ENCODE measurements around the gene PDLIM7.
A peak's percentile ranks its signal among the peaks of the same experiment; 100 is the strongest.

The PDLIM7 gene

GRCh38 chr5:177455661-177456590 lies 41.5 kb downstream of the PDLIM7 start:
- peak; percentile 98 for DNase-seq (ENCODE audit: low read depth)

DNA sequence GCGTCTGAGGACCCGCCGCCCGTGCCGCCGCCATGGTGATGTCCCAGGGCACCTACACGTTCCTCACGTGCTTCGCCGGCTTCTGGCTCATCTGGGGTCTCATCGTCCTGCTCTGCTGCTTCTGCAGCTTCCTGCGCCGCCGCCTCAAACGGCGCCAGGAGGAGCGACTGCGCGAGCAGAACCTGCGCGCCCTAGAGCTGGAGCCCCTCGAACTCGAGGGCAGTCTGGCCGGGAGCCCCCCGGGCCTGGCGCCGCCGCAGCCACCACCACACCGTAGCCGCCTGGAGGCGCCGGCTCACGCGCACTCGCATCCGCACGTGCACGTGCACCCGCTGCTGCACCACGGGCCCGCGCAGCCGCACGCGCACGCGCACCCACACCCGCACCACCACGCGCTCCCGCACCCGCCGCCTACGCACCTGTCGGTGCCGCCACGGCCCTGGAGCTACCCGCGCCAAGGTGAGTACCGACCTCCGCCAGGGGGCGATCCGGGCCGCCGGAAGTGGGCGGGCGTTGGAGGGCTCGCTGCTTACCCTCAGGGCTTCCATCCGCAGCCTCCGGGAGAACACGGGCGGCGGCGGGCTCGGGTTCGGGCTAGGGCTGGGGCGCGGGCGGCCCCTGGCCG lies 42.3 kb downstream of the PDLIM7 start:
- peak; percentile 86 for DNase-seq (ENCODE audit: low read depth)

DNA sequence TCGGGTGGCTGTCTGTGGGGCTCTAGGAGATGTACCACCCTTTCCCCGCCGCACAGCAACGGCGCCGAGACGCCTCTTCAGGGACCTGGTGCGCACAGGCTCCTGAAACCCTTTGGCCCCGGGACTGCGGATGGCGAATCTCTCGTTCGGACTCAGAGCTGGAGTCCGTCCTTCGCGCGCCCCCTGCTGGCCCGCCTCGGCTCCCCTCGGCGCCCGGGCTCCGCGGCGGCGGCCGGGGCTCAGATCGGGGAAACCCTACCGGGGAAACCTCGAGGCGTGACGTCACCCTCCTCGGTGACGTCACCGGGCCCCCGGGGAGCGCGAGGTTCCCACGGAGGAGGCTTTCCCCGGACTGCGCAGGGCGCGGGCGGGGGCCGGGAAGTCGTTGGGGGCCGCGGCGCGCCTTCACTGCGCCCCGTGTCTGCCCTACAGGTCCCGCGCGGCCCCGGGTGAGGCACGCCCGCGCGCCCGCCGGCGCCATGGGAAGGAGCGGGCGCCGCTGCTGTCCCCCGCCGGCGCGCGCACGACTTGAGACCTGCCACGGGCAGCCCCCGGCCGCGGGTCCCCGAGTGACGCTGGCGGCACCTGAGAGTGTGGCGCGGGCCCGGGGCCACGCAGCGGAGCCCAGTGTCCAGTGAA lies 42.9 kb downstream of the PDLIM7 start:
- DNase-seq (ENCODE audit: low read depth) = peak; percentile 91

DNA sequence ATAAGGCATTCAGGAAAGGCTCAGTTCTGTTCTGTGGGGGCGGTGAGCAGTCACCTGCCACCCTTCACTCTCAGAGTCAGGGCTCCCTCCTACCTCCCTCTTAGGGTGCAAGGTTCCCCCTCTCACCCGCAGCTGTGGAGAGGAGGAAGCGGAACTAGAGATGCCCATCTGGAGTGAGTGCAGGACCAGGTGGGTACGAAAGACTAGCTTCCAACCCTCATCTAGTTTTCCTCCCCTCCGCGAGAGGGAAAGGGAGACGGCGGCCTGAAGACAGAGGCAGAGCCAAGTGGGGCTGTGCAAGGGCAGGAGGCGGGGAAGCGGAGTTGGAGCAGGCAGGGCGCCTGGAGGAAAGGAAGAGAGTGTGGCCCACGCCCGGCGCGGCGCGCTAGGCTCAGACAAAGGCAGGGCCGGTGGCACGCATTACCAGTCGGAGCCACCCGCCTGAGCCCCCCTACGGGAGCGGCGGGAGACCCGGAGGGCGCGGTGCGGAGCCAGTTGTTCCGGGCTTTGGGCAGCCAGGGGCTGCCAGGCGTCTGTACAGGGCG lies 43.5 kb downstream of the PDLIM7 start:
- no peak for DNase-seq (ENCODE audit: low read depth)

GRCh38 chr5:177452688-177453638 lies 44.4 kb downstream of the PDLIM7 start:
- no peak for DNase-seq (ENCODE audit: low read depth)

GRCh38 chr5:177450667-177451424 lies 46.6 kb downstream of the PDLIM7 start:
- DNase-seq (ENCODE audit: low read depth) = no peak

GRCh38 chr5:177449140-177450061 lies 48.0 kb downstream of the PDLIM7 start:
- no peak for DNase-seq (ENCODE audit: low read depth)

GRCh38 chr5:177448244-177448950 lies 49.0 kb downstream of the PDLIM7 start:
- DNase-seq (ENCODE audit: low read depth) = no peak

DNA sequence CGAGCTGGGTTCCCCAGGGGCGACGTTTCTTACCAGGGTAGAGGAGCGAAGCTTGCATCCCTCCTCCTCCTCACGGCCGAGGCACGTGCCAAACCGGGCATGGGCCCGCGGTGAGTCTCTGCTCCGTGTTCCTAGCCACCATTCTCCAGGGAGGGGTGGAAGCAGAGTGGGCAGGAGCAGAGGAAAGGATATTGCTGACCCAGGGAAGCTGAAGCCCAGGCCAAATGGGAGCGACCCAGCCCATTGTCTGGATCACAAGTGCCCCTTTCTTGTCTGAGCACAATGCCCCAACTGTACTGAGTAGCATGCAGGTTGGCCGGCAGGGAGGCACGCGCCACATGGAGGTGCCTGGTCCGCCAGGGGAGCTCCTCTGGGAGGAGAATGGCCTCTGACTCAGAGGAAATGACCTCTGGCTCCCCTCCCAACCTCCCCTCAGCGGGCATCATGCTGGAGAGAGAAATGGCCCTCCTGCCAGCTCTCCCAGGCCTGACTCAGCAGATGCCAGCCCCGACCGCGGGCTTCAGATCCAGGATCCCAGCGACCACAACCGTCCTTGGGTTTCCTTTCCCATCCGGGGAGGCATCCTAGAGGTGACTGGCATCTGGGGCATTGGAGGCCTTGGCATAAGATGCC lies 49.7 kb downstream of the PDLIM7 start:
- DNase-seq (ENCODE audit: low read depth) = no peak

DNA sequence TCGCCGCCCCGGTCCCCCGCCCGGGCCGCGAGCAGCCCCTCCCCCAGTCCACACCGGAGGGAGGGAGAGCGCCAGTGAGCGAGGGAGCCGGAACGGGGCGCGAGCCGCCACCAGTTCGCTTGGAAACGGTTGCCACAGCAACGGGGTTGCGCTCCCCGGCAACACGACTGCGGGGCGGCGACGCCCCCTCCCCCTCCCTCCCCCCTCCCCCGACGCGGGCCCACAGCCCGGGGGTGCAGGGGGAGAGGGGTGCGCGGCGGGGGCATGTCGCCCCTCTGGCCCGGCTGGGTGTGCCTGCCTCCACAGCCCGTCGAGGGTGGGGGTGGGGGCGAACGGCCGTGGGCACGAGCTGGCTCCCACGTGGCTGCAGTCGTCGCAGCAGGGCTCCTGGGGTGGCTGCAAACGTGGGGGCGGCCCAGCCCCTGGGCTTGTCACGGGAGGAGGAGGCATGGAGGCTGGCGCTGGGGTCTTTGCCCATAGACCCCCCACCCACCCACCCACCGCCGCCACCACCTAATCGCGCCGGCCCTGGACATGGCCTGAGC lies 50.3 kb downstream of the PDLIM7 start:
- peak; percentile 38 for DNase-seq (ENCODE audit: low read depth)

DNA sequence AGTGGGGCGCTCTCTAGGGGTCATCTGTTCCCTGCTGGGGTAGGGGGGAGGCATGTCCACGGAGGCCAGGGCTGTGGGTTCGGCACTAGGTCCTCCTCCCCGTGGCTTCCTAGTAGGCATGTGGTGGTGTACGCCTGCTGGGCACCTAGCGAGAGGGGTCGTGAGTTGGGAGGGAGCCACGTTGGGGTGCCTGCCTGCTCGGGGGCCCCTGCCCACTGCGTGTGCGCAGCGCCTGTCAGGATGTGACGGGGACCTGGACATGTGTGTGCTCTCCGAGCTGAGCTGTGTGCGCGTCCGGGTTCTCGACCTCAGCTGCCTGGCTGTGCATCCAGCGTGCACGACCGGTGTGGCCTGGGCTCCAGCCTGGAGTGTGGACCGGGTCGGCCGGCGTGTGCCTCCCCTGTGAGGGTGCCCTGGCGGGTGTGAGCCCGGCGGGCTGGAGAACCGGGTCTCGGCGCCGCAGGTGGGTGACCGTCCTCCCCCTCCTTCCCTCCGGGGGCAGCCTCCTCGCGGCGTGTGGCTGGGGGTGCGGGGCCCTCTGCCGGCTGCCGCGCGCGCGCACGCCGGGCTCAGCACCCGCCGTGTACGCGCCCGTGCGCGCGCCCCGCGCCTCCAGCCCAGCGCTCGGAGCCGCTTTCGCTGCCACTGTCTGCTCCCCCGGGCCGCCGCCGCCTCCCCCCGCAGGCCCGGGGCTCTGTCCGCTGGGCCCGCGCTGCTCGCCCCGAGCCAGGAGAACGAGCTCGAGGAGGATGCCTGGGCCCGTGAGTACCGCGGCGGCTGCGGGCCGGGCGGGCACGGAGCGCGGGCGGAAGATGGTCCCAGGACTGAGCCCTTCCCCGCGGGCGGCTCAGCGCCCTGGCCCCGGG lies 51.0 kb downstream of the PDLIM7 start, which contains the start of gene PRR7:
PRR7 (plus strand) TSS at position 615 of the 866 bp plus-strand sequence. CDS start 8,254 bp downstream, outside the sequence.
- peak; percentile 44 for DNase-seq (ENCODE audit: low read depth)

- no peak for DNase-seq (ENCODE audit: low read depth)
Measured at GRCh38 chr5:177445917-177446199, 51.5 kb downstream of the PDLIM7 start.

GRCh38 chr5:177445052-177445916 lies 52.1 kb downstream of the PDLIM7 start:
- no peak for DNase-seq (ENCODE audit: low read depth)

GRCh38 chr5:177444106-177445051 lies 53.0 kb downstream of the PDLIM7 start:
- DNase-seq (ENCODE audit: low read depth) = no peak

Data from stimulated activated CD8-positive, alpha-beta memory T cell treated with anti-CD3 and anti-CD28 coated beads, Interleukin-15, amount 100 ng/mL, for 1 hour (primary cell).